Measurements from ENCODE around the gene PRAMEF12. TPM values are rescaled to one million over a fixed set of nuclear protein-coding genes. Genes with fewer than 3 reads are reported as not detected.
"Not testable (repeated sequence)": the region's sequence is repeated elsewhere in the genome, so short reads cannot be mapped to it uniquely, and the experiment has no call there.

PRAMEF12 gene
- total RNA-seq, 1 donor from 2014 or later: not detected

DNA sequence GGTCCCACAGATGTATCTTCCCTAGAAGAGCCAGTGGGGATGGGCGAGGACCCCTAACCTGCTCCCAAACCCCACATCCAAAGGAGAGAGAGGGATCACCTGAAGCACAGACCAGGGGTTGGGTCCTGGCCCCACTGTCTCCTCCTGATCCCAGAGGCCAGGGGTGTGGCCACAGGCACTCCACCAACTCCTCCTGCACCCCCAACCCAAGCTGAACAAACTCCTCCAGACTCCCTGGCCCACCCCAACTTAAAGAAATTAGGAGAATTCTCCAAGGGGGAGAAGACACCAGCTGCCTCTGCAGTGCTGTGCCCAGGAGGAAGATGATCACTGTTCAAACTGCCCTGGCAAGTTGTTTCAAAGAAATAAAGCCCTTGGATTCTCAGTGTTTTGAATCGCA, 4.5 kb upstream of the PRAMEF12 start:
- intact Hi-C loops (cut with DNase I): no loop called here
- no peak for ATAC-seq
- no peak for DNase-seq (ENCODE audit: low spot score)

DNA sequence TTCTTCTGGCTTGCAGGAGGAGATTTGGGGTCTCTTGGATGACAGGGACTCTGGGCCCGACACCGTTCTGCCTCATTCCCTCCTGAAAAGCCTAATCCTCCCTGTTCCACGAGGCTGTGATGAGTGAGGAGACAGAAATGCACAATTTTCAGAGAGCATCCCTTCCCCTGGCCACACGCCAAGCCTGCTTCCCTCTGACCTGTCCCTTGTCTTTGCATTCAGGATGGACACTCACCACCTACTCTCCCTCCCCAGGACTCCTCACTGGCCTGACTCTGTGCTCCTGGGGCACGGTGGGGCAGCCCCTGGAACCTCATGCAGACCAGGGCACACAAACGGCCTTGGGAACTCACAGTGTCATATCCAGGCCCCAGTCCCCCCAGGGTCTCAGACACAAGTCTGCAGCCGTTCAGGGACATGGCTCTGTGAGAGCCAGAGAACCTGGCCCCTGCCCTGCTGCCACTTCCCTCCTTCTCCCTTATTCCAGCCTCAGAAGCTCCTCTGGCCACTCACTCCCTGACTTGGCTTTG, 3.5 kb upstream of the PRAMEF12 start:
- intact Hi-C loops (cut with DNase I): no loop called here
- DNase-seq (ENCODE audit: low spot score) (no peak), ATAC-seq (no peak)

DNA sequence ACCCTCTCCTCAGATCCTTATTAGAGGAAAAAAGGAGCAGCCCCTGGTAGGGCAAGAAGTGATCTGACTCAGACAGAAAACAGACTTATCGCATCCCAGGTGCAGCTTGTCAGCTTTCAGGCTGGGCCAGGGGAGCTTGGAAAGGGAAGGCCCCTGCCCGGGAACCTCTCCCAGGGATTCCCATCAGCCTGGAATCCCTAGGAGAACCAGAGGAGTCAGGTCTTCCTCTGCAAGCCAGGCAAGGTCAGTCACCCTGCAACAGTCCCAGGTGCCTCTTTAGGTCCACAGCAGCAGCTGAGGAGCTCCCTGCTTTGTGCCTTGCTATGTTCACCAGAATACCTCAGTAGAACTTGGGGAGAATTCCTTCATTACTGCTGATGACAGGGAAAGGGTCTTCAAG, 2.9 kb upstream of the PRAMEF12 start:
- intact Hi-C loops (cut with DNase I): no loop called here
- DNase-seq (ENCODE audit: low spot score) (no peak), ATAC-seq (no peak)

DNA sequence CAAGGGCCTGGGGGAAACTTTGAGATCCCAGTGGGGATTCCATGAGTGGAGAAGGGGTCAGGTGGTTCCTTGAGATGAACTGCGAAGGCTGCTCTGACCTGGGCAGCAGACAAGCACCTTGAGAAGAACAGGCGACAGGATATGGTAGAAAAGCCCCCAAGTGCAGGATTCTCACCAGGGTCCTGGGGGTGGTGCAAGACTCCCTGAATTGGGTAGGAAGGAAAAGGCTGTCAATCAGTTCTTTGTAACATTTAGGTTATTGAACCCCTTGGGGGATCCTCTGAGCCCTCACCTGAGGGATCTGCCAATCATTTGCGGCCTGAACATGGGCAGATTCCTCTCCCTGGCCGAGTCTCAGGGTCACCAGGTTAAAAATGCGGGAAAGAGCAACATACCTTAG, 2.4 kb upstream of the PRAMEF12 start:
- ATAC-seq (no peak), DNase-seq (ENCODE audit: low spot score) (no peak)
- intact Hi-C loops (cut with DNase I): no loop called here

DNA sequence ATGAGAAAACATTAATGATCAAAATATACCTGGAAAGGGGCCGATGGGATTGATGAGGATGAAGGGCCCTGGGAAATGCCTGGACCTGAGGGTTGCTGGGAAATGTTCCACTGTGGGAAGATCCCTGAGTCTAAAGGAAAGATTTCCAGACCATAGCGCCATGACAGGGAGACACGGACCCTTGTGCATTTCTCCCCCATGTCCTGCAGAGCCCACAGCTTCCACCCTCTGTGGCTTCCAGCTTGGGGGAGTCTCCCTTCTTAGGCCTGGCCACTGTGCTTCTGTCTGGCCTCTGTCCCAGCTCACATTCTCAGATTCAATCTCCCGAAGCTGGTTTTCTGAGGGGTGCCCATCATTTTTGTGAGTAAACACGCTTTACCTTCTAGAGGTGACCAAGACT, 1.0 kb upstream of the PRAMEF12 start:
- DNase-seq (ENCODE audit: low spot score) (no peak), ATAC-seq (no peak)
- intact Hi-C loops (cut with DNase I): no loop called here

DNA sequence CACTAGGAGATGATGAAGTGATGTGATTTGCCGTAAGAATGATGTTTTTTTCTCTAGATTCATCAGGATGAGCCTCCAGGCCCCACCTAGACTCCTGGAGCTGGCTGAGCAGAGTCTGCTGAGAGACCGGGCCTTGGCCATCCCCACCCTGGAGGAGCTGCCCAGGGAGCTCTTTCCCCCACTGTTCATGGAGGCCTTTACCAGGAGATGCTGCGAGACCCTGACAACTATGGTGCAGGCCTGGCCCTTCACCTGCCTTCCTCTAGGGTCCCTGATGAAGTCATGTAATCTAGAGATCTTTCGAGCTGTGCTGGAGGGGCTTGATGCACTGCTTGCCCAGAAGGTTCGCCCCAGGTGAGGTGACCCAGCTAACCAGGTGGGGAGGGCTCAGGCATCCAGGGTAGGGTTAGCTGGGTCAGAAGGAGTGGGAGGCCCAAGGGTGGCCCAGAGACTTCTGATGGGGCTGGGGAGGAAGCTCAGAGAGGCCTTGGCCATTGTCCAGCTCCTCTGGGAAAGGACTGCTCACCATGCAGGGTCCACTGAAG, 1.3 kb downstream of the PRAMEF12 start:
- intact Hi-C loops (cut with DNase I): no loop called here
- ATAC-seq: no peak

DNA sequence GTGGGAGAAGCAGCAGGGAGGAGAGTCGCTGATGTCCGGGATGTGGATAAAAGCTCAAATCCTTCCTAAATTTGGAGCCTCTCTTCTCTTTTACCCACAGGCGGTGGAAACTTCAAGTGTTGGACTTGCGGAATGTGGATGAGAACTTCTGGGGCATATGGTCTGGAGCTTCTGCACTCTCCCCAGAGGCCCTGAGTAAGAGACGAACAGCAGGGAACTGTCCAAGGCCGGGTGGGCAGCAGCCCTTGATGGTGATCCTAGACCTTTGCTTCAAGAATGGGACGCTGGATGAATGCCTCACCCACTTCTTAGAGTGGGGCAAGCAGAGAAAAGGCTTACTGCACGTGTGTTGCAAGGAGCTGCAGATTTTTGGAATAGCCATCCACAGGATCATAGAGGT, 1.9 kb downstream of the PRAMEF12 start:
- intact Hi-C loops (cut with DNase I): no loop called here
- ATAC-seq (no peak), DNase-seq (ENCODE audit: low spot score) (no peak)

More for the DNA sequence above, 1.3 kb downstream of the PRAMEF12 start:
- no peak for DNase-seq (ENCODE audit: low spot score)

DNA sequence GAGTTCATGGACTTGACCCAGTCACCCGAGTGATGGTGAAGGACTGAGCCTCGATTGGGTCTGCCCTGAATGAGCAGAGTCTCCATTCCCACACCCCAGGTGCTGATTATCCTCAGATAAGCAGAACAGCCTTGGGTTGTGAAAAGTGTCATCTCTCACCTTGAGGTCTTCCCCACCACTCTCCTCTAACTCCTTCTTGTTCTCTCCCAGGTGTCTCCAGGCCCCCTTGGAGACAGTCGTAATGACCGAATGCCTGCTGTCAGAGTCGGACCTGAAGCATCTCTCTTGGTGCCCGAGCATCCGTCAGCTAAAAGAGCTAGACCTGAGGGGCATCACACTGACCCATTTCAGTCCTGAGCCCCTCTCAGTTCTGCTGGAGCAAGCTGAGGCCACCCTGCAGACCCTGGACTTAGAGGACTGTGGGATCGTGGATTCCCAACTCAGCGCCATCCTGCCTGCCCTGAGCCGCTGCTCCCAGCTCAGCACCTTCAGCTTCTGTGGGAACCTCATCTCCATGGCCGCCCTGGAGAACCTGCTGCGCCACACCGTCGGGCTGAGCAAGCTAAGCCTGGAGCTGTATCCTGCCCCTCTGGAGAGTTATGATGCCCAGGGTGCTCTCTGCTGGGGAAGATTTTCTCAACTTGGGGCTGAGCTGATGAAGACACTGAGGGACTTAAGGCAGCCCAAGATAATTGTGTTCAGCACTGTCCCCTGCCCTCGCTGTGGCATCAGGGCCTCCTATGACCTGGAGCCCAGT, 3.4 kb downstream of the PRAMEF12 start:
- intact Hi-C loops (cut with DNase I): no loop called here
- DNase-seq (ENCODE audit: low spot score) (no peak), ATAC-seq (no peak)

DNA sequence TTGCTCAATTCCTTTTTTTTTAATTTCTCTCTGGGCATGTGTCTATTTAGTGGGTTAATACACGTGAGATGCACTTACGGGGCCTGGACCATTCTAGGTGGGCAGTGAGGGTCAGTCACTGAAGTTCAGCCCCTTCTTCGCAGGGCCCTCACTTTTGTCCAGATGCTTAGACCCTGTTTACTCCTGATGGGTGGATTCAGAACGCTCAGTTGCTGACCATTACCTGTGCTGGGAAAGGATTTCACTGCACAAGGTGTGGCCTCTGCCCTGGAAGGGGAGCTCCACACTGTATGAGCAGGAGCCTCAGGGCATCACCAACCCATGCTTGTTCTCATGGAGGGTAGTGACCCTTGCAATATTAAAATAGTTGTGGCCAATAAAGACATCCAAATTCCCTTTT, 4.5 kb downstream of the PRAMEF12 start:
- ATAC-seq: no peak
- intact Hi-C loops (cut with DNase I): no loop called here
- no peak for DNase-seq (ENCODE audit: low spot score)

DNA sequence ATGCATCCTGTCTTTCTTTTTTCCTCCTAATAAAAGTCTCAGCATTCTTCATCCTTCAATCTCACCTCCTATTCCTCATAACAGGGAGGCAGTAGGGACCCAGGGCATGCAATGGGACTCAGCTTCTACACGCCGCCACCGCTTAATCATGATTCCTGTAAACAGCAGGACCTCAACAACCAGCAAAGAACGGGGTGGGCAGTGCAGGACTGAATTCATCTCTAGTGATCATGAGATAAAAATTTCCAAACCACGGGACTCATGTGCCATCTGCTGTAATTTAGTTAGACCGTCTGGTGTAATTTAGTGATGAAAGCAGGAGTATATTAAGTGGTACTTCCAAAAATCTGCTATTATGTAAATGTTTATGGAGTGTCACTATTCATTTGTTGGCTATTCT, 5.4 kb downstream of the PRAMEF12 start:
- DNase-seq (ENCODE audit: low spot score): no peak
- intact Hi-C loops (cut with DNase I): no loop called here
- ATAC-seq: no peak

DNA sequence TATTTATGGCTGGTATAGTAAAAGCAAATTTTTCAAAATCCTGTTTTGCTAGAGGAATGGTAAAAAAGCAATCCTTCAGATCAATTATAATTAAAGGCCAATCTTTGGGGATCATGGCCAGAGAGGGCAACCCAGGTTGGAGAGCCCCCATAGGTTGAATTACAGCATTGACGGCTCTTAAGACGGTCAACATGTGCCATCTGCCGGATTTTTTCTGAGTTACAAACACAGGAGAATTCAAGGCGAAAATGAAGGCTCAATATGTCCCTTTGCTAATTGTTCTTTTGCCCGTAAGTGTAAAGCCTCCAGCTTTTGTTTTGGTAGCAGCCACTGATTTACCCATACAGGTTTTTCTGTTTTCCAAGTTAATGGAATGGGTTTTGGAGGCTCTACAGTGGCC, 8.0 kb downstream of the PRAMEF12 start:
- ATAC-seq; intact Hi-C loops (cut with DNase I); DNase-seq (ENCODE audit: low spot score): not testable (repeated sequence)

DNA sequence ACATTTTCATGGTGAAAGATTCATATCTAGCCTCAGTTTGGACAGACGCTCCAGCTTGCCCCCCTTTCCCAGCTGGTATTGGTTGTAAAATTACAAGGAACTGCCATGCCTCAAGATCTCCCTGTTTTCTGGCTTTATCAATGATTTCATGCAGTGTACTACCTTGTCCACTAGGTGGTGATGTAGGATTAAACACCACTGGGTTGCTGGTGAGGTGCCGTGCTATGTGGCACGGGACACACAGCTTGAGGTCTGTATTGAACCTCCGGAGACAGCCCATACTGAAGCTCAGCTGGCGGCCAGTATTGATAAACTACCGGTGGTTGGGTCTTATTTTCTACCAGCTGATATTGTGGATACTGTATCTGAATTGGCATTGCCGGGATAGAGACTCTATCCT, 10.2 kb downstream of the PRAMEF12 start:
- ATAC-seq; DNase-seq (ENCODE audit: low spot score); intact Hi-C loops (cut with DNase I): not testable (repeated sequence)

DNA sequence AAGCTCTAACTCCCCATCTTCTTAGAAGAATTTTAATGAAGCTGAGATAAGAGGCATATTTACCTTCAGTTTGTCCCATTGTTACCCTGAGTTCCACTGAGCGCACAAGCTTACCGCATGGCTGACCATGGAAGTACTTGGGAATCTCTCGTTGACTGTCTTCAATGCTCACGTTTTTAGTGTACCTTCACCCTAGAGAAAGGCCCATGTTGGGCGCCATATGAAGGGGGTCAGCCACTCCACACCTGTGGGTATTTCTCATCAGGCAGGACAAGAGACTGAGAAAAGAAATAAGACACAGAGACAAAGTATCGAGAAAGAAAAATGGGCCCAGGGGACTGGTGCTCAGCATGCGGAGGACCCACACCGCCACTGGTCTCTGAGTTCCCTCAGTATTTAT, 11.2 kb downstream of the PRAMEF12 start:
- ATAC-seq; DNase-seq (ENCODE audit: low spot score); intact Hi-C loops (cut with DNase I): not testable (repeated sequence)

DNA sequence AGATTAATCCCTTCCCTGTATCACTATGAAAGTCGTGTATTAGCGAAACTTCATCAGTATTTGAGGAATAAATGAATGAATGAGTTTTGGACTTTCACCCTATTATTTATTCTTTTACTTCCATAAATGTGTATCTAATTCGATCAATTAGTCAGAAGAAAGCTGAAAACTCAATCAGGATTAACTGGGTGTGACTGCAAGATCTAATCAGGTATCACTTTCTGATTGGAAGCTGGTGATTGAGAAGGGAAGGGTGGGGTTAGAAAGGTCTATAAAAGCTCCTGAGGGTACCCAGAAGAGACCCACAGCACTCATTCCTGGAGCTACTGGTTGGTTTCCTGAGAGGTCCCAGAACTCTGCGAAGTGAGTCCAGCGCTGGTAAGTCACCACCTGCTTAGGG, 17.6 kb downstream of the PRAMEF12 start, which contains the start of gene PRAMEF1:
TSS of gene PRAMEF1 (plus strand) at position 301 of the 400 bp plus-strand sequence. CDS start 1,831 bp downstream, outside the sequence.
- ATAC-seq; intact Hi-C loops (cut with DNase I): not testable (repeated sequence)

DNA sequence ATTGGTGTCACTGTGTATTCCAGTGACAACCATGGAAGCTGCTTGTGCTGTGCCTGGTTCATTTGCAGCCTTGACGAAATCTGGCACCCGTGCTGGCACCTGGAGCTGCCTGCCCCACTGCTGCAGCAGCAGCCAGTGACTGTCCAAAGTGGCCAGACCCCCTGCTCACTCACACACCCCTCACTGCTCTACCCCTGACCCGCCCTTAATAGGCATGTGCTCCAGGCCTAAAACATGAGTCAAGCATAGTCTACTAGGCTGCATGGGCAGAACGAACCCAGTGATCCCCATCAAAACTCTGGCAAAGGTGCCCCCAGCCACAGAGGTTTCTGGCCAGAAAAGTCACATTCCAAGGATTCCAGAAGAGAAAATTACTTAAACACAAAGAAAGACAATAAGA, 25.4 kb downstream of the PRAMEF12 start:
- intact Hi-C loops (cut with DNase I): no loop called here
- DNase-seq (ENCODE audit: low spot score) (no peak), ATAC-seq (no peak)

More for the DNA sequence above, 17.6 kb downstream of the PRAMEF12 start, which contains the start of gene PRAMEF1:
- not testable (repeated sequence) for DNase-seq (ENCODE audit: low spot score)

DNA sequence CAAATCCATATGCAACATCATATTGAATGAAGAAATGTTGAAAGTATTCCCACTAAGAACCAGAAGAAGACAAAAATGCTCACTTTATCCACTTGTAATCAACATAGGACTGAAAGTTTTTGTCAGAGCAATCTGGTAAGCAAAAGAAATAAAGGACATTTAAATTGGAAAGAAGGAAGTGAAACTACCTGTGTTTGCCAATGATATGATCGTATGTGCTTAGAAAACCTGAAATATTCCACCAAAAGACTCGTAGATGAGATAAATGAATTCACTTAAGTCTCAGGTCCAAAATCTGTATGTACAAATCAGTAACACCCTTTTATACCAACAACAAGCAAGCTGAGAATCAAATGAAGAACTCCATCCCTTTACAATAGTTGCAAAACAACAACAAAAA, 26.2 kb downstream of the PRAMEF12 start:
- intact Hi-C loops (cut with DNase I): no loop called here
- DNase-seq (ENCODE audit: low spot score) (no peak), ATAC-seq (no peak)

DNA sequence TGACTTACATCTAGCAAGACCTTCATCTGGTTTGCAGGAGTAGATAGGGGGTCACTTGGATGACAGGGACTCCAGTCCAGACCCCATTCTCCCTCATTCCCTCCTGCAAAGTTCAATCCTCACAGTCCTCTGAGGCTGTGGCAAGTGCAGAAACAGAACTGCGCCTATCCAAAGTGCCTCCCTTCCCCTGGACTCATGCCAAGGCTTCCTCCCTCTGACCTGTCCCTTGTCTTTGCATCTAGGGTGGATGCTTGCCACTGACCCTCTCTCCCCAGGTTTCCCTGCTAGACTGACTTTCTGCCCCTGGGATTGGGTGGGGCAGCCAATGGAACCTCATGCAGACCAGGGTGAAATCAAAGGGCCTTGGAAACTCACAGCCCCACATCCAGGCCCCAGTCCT, 36.4 kb downstream of the PRAMEF12 start:
- intact Hi-C loops (cut with DNase I): no loop called here
- DNase-seq (ENCODE audit: low spot score): no peak
- ATAC-seq: no peak

DNA sequence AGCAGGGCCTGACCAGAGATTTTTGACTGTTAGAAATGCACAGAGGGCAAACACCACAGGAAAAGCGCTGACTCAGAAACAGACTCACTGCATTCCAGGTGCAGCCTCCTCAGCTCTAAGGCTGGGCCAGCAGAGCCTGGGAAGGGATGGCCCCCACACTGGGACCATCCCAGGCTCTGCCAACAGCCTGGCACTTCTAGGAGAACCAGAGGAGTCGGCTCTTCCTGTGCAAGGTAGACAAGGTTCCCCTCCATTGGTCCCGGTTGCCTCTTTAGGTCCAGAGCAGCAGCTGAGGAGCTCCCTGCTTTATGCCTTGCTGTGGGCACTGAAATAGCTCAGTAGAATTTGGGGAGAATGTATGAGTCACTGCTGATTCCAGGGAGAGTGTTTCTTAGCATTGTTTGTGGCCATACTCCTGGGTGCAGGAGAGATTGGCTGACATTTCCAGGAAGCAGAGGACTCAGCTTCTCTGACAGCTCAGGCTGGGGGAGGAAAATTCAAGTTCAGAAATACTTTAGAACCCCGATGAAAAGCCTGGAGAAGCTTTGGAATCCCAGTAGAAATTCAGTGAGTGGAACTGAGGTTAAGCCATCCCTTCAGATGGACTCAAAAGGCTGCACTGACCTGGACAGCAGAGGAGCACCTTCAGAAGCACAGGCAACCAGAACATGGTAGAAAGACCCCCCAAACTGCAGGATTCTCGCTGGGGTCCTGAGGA, 37.3 kb downstream of the PRAMEF12 start:
- intact Hi-C loops (cut with DNase I): no loop called here
- no peak for ATAC-seq
- DNase-seq (ENCODE audit: low spot score): no peak

DNA sequence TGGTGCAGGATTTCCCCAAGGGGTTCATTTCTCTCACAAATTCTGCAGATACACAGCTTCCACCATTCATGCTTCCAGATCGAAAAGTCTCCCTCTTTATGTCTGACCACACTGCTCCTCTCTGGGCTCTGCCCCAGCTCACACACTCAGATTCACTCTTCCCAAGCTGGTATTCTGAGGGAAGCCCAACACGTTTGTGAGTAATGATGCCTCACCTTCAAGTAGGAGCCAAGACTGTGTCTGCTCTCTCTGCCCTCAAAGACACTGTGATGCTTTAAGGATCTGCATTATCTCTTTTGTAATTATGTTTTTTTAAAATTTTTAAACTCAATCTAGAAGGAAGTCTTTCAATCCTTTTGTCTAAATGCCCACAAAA, 37.9 kb downstream of the PRAMEF12 start:
- no peak for DNase-seq (ENCODE audit: low spot score)
- no peak for ATAC-seq
- intact Hi-C loops (cut with DNase I): no loop called here

DNA sequence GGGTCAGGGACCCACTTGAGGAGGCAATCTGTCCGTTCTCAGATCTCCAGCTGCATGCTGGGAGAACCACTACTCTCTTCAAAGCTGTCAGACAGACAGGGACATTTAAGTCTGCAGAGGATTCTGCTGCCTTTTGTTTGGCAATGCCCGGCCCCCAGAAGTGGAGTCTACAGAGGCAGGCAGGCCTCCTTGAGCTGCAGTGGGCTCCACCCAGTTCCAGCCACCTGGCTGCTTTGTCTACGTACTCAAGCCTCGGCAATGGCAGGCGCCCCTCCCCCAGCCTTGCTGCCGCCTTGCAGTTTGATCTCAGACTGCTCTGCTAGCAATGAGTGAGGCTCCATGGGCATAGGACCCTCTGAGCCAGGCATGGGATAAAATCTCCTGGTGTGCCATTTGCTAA, 45.5 kb downstream of the PRAMEF12 start:
- intact Hi-C loops (cut with DNase I); DNase-seq (ENCODE audit: low spot score); ATAC-seq: not testable (repeated sequence)

Data from sciatic nerve (tissue), 2 donors.